NCI-H1048 (cell line): ENCODE measurements around the gene UNC45A.
"Not testable (repeated sequence)": the region's sequence is repeated elsewhere in the genome, so short reads cannot be mapped to it uniquely, and the experiment has no call there.

Experiments used
- DNase-seq: peaks from one replicate; lab custom pipeline; 2025; lab: John Stamatoyannopoulos, UW

The UNC45A gene

GRCh38 chr15:90934949-90935751, at the start of gene UNC45A:
Gene UNC45A (plus strand): TSS chr15:90935285. CDS start chr15:90935325, 40 bp downstream.
- peak; percentile 75 for DNase-seq

- DNase-seq: peak; percentile 43
Observed at GRCh38 chr15:90885432-90886290, 49.4 kb upstream of the UNC45A start.

GRCh38 chr15:90886291-90886614, 48.8 kb upstream of the UNC45A start:
- DNase-seq: no peak

- no peak for DNase-seq
Observed at GRCh38 chr15:90887037-90887481, 48.0 kb upstream of the UNC45A start.

GRCh38 chr15:90889313-90889730, 45.8 kb upstream of the UNC45A start:
- no peak for DNase-seq

- DNase-seq: no peak
Observed at GRCh38 chr15:90889736-90890456, 45.2 kb upstream of the UNC45A start.

GRCh38 chr15:90890839-90891238, 44.2 kb upstream of the UNC45A start:
- no peak for DNase-seq

- no peak for DNase-seq
Observed at GRCh38 chr15:90891346-90891949, 43.6 kb upstream of the UNC45A start.

GRCh38 chr15:90892023-90892422, 43.1 kb upstream of the UNC45A start:
- DNase-seq: no peak

- DNase-seq: no peak
Observed at GRCh38 chr15:90892498-90893174, 42.4 kb upstream of the UNC45A start.

- no peak for DNase-seq
Observed at GRCh38 chr15:90893175-90894090, 41.7 kb upstream of the UNC45A start.

GRCh38 chr15:90895571-90896117, 39.4 kb upstream of the UNC45A start:
- DNase-seq: no peak

GRCh38 chr15:90897131-90897655, 37.9 kb upstream of the UNC45A start:
- not testable (repeated sequence) for DNase-seq

- no peak for DNase-seq
Observed at GRCh38 chr15:90901175-90902039, 33.7 kb upstream of the UNC45A start.

- DNase-seq: peak; percentile 54
Observed at GRCh38 chr15:90902040-90902839, 32.8 kb upstream of the UNC45A start.

- DNase-seq: no peak
Observed at GRCh38 chr15:90902840-90903732, 32.0 kb upstream of the UNC45A start, which contains the start of gene MAN2A2. Gene MAN2A2 (plus strand): TSS chr15:90903302. CDS start chr15:90904208, 906 bp downstream.
